ENCODE measurements around the gene ARFGEF2.
"Not testable (repeated sequence)": the region's sequence is repeated elsewhere in the genome, so short reads cannot be mapped to it uniquely, and the experiment has no call there.

ARFGEF2 gene

GRCh38 chr20:48951646-48952045 lies 30.1 kb downstream of the ARFGEF2 start:
- DNase-seq (ENCODE audit: low read depth in 3 of 3) = no peak

DNA sequence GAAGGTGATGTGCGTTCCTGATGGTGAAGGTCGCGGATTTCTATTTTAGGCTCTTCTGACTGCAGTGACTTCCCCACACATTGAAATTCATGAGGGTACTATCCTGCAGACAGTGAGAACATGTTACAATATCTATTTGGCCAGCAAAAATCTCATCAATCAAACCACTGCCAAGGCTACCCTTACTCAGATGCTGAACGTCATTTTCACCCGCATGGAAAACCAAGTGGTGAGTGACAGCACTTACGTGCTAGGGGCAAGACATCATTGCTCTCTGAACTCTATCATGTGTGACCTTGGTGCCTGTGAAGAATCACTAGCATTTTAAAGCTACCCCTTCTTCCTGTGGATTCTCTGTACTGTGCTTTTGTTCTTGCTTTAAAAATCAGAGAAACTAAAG lies 31.1 kb downstream of the ARFGEF2 start:
- DNase-seq (ENCODE audit: low read depth in 3 of 3) = no peak

GRCh38 chr20:48953653-48954052 lies 32.1 kb downstream of the ARFGEF2 start:
- DNase-seq (ENCODE audit: low read depth in 3 of 3) = no peak

- no peak for DNase-seq (ENCODE audit: low read depth in 3 of 3)
Observed at GRCh38 chr20:48956052-48956451, 34.5 kb downstream of the ARFGEF2 start.

DNA sequence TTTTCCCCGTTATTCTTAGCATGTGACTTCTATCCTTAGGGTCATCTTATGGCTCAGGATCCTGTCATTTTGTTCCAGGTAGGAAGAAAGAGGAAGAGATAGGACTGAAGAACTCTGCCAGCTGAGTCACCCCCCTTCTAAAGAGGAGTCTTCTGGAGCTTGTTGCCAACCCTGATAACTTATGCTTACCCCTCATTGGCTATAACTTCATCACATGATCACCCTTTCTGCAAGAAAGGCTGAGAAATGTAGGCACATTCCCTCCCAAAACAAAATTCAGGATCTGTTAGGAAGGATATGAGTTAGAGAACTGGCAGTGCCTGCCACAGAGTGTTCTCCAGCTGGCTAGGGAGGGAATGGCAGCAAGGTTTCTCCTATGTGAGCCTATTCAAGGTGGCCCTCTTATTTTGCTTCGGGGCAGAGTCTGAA lies 35.6 kb downstream of the ARFGEF2 start:
- no peak for DNase-seq (ENCODE audit: low read depth in 3 of 3)

DNA sequence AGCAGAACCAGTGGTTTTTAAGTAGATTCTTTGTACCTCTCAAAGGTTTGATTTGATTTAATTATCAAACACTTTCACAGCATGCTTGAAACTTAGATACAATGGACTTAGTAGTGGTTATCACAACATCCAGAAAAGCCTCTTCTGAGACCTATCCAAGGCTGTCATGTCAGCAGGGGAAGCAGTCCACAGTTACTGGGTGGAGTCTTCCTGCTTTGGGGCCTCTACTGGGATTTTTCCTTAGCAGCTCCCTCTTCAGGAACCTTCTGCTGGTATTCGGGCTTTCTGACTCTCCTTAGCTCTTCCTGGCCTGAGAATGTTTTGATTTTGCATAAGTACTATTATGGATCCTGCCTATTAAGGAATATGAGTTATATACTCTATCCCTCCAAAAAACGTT lies 36.0 kb downstream of the ARFGEF2 start:
- no peak for DNase-seq (ENCODE audit: low read depth in 3 of 3)

- no peak for DNase-seq (ENCODE audit: low read depth in 3 of 3)
Observed at GRCh38 chr20:48958743-48959142, 37.2 kb downstream of the ARFGEF2 start.

DNA sequence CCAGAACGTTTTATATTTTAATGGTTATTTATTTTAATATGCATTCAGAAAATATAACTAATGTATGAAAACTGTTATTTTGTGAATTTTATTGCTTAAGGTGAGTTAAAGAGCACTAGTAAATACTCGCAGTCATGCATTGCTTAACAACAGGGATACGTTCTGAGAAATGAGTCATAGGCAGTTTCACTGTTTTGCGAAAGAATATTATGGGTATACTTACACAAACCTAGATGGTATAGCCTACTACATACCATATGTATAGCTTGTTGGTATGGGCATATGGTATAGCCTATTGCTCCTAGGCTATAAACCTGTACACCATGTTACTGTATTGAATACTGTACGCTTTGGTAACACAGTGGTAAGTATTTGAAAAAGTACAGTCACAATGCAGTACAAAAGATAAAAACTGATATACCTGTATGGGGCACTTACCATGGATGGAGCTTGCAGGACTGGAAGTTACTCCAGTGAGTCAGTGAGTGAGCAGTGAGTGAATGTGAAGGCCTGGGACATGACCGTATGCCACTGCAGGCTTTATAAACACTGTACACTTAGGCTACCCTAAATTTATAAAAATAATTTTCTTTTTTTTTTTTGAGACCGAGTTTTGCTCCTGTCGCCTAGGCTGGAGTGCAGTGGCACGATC lies 38.5 kb downstream of the ARFGEF2 start:
- DNase-seq (ENCODE audit: low read depth in 3 of 3) = no peak

DNA sequence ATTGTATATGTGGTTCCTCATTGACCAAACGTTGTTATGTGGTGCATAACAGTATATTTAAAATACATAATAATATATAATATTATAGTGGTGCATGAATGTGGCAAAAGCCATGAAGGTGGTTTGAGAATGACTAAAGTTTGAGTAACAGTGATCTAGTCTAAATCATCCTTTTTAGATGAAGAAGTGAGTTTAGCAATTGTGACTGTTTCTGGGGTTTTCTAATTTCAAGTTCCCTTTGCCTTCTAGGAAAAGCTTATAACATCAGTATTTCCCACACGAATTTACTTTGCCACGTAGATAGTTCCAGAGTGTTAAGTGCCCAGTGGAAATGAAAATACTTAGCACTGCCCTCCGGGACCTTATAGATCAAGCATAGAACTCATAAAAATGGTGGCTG lies 40.9 kb downstream of the ARFGEF2 start:
- DNase-seq (ENCODE audit: low read depth in 3 of 3) = no peak

DNA sequence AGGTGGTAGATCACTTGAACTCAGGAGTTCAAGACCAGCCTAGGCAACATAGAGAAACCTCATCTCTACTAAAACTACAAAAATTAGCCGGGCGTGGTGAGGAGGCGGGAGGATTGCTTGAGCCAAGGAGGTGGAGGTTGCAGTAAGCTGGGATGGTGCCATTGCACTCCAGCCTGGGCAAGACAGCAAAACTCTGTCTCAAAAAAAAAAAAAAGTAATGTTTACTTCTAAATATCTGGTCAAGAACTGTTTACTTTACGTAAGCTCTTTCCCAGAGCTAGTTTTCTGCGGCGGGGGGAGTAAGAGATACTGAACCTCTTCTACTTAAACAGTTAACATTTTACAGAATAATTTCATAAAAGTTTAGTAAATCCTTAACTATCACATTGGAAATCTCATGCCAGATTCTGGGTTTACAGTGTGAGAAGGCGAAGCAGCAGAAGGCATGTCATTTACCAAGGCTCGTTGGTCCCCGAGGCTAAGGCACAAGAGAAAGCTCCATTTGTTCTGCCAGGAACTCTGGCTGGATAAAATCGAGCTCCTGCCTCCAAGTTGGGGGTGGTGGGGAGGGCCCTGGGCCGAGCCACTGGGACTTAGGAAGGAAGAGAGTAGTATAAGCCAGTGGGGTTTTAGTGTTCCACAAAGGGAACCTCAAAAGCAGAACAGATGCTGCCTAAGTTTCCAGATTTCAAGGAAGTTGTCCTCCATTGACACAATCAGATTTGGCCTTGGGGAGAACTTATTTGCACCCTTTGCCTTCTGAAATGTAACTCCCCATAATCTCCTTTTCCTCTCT lies 41.7 kb downstream of the ARFGEF2 start:
- DNase-seq (ENCODE audit: low read depth in 3 of 3) = no peak

- no peak for DNase-seq (ENCODE audit: low read depth in 3 of 3)
Observed at GRCh38 chr20:48965189-48965910, 43.8 kb downstream of the ARFGEF2 start.

GRCh38 chr20:48970681-48971365 lies 49.3 kb downstream of the ARFGEF2 start:
- DNase-seq (ENCODE audit: low read depth in 3 of 3) = no peak

- DNase-seq (ENCODE audit: low read depth in 3 of 3) = no peak
Observed at GRCh38 chr20:48971956-48972355, 50.4 kb downstream of the ARFGEF2 start.

GRCh38 chr20:48972816-48973215 lies 51.3 kb downstream of the ARFGEF2 start:
- no peak for DNase-seq (ENCODE audit: low read depth in 3 of 3)

GRCh38 chr20:48975955-48976354 lies 54.4 kb downstream of the ARFGEF2 start:
- DNase-seq (ENCODE audit: low read depth in 3 of 3) = no peak

DNA sequence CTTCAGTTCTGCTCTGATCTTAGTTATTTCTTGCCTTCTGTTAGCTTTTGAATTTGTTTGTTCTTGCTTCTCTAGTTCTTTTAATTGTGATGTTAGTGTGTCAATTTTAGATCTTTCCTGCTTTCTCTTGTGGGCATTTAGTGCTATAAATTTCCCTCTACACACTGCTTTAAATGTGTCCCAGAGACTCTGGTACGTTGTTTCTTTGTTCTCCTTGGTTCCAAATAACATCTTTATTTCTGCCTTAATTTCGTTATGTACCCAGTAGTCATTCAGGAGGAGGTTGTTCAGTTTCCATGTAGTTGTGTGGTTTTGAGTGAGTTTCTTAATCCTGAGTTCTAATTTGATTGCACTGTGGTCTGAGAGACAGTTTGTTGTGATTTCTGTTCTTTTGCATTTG lies 58.5 kb downstream of the ARFGEF2 start:
- DNase-seq (ENCODE audit: low read depth in 3 of 3) = not testable (repeated sequence)

DNA sequence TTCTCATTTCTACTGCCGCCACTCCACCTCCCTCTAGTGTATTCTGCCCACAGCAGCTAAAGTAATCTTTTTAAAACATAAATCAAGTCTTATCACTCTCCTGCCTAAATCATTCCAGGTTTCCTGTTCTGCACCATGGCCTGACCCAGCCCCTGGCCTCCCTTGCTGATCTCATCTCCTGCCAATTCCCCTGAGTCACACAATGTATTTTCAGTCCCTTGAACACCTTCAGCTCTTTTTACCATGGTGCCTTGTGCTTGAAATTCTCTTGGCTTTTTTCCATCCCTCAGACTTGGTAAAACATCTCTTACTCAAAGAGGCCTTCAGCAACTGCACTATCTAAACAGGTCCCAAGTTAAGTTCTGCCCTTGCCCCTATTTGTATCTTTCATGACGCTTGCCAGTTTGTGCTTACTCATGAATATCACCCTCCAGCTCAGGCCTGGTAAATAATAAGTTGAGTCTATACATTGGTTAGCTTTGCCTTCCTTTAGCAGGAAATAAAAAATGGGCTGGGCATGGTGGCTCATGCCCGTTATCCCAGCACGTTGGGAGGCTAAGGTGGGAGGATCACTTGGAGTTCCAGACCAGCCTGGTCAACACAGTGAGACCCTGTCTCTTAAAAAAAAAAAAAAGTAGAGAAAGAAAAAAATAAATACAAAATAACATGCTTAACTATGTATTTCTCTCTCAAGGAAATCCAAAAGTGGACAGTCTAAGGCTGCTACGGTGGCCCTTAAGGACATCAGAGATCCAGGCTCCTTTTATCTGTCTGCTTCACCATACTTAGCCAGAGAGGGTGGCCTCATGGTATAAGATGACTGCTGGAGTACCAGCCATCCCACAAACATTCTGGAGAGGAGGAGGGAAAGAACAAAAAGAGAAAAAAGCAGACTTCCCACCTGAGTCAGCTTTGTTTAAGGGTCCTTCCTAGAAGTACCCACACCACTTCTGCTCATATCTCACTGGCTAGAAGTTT lies 62.2 kb downstream of the ARFGEF2 start:
- DNase-seq (ENCODE audit: low read depth in 3 of 3) = no peak

DNA sequence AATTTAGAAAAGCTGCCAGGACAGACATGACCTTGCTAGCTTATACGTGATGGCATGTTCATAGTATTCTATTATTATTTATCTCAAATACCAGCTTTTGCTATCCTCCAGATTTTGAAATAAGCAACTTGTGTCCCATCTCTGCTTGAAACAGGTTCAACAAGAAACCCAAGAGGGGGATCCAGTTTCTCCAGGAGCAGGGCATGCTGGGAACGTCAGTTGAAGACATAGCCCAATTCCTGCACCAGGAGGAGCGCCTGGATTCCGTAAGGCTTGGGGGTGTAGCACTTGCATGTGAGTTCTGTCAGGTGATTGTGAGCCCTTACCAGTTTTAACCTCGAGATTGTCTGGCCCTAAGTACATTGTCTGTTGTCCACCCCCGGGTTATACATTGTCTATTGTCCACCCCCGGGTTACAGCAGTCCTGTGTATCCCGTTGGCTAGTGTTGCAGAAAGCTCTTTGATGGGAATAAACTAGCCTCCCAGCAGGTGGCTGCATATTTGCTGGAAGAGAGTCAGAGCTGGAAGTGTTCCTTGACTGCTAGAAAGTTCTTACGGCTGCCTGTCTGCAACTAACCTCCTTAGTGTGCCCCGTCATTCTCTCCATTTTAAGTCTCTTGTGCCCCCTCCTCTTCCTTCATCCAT lies 63.2 kb downstream of the ARFGEF2 start:
- no peak for DNase-seq (ENCODE audit: low read depth in 3 of 3)

- DNase-seq (ENCODE audit: low read depth in 3 of 3) = no peak
Observed at GRCh38 chr20:48986899-48987298, 65.4 kb downstream of the ARFGEF2 start.

DNA sequence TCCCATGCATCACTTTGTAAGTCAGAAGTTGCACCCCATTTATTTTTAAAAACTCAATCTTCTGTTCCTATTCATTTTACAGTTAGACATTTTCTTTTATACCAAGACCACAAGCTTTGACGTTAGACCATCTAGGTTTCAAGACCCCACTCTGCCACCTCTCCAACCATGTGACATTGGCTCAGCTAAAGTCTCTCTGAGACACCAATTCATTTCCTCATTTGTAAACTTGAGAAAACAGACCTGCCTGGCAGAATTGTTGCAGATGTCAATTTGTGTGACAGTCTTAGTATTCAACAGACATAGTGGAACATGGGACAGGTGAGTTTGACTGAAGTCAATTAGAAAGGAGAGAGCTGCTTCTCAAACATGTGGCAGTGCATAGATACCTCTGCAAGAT lies 69.0 kb downstream of the ARFGEF2 start:
- no peak for DNase-seq (ENCODE audit: low read depth in 3 of 3)
